Effector CD4-positive, alpha-beta T cell (primary cell): Measurements from ENCODE around the gene IRF2BPL.

Experiments
- DNase-seq: peaks from one replicate; pipeline ENCODE4 v3.0.0-alpha.2; 2020

IRF2BPL gene

GRCh38 chr14:76984787-76985375 lies 43.6 kb downstream of the IRF2BPL start:
- DNase-seq: no peak

GRCh38 chr14:76984297-76984696 lies 44.2 kb downstream of the IRF2BPL start:
- DNase-seq: no peak

GRCh38 chr14:76981670-76982069 lies 46.8 kb downstream of the IRF2BPL start:
- DNase-seq: no peak

GRCh38 chr14:76977793-76978720 lies 50.5 kb downstream of the IRF2BPL start:
- peak; percentile 78 for DNase-seq

GRCh38 chr14:76976240-76977005 lies 52.1 kb downstream of the IRF2BPL start:
- no peak for DNase-seq

- DNase-seq: no peak
Measured at GRCh38 chr14:76975812-76976211, 52.7 kb downstream of the IRF2BPL start.

- DNase-seq: no peak
Measured at GRCh38 chr14:76975051-76975450, 53.5 kb downstream of the IRF2BPL start.
